Skeletal muscle cell (primary cell): ENCODE measurements around the gene IFITM1.
A peak's percentile ranks its signal among the peaks of the same experiment; 100 is the strongest.

Experiments
- DNase-seq: peaks from one replicate; pipeline ENCODE4 v3.0.0-alpha.2; 2010; ENCODE audit warnings: low read depth
- H3K4me3 ChIP-seq: 2 replicates; pipeline ENCODE4 v1.5.1; 2011; ENCODE audit warnings: low read depth, mild to moderate bottlenecking, control low read depth, low read length, moderate library complexity

IFITM1 gene

GRCh38 chr11:292211-293121, 21.4 kb upstream of the IFITM1 start:
- DNase-seq = no peak
- H3K4me3 ChIP-seq = no peak overlapping the region

DNA sequence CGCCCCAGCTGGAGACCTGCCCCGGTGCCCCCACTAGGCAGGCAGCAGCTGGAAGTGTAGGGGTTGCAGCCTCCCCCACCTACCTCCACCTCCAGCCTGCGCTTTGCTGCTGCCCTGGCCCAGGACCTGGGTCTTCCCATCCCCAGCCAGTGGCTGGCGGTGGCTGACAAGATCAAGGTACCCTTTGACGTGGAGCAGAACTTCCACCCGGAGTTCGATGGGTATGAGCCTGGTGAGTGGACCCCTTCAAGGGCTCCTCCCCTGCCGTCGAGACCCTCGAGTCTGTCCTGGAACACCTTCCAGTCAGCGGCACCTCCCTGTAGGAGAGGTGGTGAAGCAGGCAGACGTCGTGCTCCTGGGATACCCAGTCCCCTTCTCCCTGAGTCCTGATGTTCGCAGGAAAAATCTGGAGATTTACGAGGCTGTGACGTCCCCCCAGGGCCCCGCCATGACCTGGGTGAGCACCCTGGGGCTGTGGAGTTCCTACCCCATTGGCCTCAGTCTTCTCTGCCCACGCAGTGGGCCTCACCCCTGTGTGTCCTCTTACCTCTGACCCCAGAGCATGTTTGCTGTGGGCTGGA, 20.5 kb upstream of the IFITM1 start:
- no peak for DNase-seq
- no peak overlapping the region for H3K4me3 ChIP-seq

GRCh38 chr11:293852-294661, 19.8 kb upstream of the IFITM1 start:
- H3K4me3 ChIP-seq = no peak overlapping the region
- DNase-seq = no peak

GRCh38 chr11:294780-295179, 19.1 kb upstream of the IFITM1 start:
- DNase-seq = no peak

DNA sequence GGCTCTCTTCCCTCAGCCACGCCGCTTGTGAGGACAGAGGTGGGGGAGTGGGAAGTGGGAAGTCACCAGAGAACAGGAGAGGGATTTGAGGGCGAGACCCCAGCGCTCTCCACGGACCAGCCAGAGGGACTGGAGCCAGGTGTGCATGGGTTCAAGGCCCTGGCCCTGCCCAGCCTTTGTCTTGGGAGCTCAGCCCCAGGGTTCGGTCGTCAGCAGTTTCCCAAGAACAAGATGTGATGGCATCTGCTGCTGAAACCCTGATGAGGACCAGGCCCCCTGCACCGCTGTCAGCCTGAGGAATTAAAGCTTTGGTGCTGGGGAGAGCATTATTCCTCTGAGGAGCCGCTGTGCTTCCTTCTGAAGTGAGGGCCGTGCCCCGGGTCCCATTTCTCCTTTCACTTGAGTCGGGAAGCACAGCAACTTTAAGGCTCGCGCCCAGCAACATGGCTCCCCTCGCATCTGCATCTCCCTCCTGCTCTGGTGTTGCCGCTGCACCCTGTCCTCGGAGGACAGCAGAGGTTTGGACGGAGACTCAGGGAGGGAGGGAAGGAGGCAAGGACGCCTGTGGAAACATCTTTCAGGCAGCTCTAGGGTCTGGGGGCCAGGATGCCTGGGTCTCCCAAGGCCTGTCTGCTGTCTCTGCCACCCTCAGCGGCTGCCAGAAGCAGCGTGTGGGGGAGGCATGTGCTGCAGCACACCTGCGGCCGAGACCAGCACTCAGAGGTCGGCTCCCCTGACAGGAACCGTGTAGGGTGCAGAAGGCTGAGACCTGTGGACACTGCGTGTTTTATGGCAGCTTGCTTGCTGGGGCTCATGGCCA, 18.3 kb upstream of the IFITM1 start:
- no peak for DNase-seq
- H3K4me3 ChIP-seq = no peak overlapping the region

More at GRCh38 chr11:294780-295179, 19.1 kb upstream of the IFITM1 start:
- no peak overlapping the region for H3K4me3 ChIP-seq

DNA sequence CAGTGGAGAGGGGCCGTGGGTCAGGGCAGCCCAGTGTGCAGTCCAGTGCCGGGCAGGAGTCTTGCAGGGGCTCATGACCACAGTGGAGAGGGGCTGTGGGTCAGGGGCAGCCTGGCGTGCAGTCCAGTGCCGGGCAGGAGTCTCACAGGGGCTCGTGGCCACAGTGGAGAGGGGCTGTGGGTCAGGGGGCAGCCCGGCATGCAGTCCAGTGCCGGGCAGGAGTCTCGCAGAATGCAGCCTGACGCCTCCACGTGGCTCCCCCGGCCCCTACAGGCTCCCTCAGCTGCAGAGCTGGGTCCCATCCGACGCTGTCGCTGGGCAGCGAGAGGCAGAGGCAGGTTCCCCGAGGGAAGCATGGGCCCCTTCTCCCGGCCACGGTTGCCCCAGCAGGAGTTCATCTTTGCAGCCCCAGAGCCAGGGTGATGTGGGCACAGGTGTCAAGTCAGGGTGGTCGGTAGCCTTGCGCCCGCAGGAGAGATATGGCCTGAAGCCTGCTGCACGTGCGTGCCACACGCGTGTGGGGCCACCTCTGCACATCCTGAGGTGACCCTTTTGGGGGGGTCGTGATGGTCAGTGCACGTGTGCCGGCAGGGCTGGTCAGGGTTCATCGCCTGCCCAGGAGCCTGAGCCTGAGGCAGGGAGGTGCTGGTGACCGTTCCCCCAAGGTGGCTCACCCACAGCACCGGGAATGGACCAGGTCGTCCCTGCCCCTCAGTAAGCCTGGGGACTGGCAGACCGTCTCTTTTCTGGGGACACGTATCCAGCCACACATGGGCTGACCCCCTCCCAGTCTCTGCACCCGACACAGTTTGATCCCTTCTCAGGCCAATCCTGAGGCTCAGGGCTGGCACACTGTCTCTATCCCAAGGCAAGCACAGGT, 17.4 kb upstream of the IFITM1 start:
- H3K4me3 ChIP-seq = no peak overlapping the region
- no peak for DNase-seq

DNA sequence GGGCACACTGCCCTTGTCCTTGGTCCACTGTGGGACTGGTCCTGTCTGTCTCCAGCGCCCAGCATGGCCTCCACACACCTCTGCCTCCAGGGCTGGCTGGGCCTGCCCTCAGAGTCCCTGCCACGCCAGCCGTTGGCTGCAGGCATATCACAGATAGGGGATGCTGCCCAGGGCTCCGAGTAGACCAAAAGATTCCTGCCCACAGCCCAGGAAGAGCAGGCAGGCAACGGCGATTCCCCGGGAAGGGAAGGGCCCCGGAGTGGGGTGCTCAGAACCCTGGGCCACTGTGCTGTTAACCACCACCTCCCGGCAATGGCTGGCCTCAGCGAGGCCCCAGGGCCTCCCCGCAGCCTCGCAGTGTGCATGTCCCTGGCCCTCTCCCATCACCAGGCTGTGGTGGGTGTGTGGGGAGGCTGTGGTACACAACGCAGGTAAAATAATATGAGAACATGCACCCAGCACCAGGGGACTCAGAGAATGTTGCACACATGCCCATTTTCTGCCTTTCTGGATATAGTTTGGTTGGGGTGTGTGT, 16.7 kb upstream of the IFITM1 start:
- no peak overlapping the region for H3K4me3 ChIP-seq
- no peak for DNase-seq

DNA sequence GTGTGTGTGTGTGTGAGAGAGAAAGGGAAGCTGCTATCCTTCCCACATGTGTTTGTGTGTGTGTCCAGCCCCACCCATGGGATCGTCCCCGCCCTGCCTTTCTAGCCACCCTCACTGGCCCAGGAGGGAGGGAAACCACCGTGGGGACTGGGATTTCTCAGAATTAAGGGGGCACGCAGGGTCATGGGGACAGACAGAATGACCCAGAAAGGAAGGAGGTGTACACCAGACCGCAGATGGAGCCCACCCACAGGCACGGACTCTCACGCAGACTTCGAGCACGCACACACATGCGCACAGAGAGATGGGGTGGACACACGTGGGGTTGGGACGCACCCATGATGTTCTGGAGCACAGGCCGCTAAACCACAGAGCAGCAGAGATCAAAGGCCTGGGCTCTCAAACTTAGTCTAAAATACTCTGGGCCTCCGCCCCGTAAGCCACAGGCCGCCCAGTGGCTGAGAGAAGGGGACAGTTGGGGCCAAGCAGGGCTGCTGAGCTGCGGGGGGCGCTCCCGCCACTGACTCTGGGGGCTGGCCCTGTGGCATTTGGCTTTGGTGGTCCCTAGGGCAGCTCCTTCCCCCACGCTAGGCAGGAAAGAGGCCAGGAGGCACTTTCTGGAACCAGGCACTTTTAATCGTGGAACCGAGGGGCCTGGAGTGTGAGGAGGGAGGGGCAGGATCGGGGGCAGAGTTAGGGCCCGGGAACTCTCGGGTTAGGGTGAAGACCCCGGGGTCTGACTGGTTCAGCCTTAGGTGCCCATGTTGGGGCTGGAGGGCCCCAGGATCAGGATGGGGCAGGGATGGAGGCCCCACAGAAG, 16.0 kb upstream of the IFITM1 start:
- H3K4me3 ChIP-seq = no peak overlapping the region
- no peak for DNase-seq

DNA sequence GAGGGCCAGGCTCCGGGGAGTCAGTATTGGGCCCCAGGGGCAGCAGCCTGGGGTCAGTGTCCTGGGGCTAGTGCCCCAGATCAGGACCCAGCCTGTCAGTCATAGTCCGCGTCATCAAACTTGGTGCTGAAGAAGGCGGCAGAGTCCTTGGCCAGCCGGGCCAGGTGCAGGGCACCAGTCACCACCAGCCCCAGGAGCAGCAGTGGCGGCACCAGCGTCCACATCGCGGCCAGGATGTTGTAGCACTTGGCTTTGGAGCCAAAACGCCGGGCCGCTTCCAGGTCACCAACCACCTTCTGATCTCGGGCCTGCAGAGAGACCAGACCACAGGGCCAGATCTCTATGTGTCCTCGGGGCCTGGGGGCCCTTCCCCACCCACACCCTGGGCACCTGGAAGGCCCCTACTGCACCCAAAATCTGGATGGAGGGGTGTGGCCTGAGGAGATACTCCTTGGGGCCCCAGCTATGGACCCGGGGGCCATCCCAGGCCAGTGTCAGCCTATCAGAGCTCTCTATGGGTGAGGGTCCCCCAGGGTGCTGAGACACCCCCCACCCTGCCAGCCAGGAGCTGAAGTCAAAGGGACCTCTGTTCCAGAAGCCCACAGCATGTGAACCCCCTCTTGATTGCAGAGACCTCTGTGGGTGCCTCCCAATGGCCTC, 15.3 kb upstream of the IFITM1 start:
- no peak for DNase-seq
- no peak overlapping the region for H3K4me3 ChIP-seq

- DNase-seq = no peak
Observed at GRCh38 chr11:299081-299891, 14.6 kb upstream of the IFITM1 start, which contains the start of gene IFITM5. Gene IFITM5 (minus strand): TSS chr11:299526. CDS start chr11:299490, 36 bp downstream.

GRCh38 chr11:299951-300735, 13.7 kb upstream of the IFITM1 start:
- no peak for DNase-seq
- H3K4me3 ChIP-seq = no peak overlapping the region

More at GRCh38 chr11:299081-299891, 14.6 kb upstream of the IFITM1 start, which contains the start of gene IFITM5:
- no peak within 1 kb of the TSS for H3K4me3 ChIP-seq

DNA sequence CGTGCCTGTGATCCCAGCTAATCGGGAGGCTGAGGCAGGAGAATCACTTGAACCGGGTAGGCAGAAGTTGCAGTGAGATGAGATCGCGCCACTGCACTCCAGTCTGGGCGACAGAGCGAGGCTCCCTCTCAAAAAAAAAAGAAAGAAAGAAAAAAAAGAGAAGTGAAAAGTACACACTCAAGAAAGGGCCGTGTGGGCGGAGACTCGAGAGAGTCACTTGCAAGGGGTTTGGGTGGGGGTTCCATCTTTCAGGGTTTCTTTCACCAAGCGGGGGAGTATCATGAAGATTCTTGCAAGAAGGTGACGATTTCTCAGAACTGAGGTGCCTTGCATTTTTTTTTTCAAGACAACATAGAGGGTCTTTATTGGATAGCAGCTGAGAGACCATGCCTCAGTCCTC, 10.5 kb upstream of the IFITM1 start:
- H3K4me3 ChIP-seq = no peak overlapping the region
- DNase-seq = no peak

GRCh38 chr11:304061-304506, 9.8 kb upstream of the IFITM1 start:
- DNase-seq = no peak

DNA sequence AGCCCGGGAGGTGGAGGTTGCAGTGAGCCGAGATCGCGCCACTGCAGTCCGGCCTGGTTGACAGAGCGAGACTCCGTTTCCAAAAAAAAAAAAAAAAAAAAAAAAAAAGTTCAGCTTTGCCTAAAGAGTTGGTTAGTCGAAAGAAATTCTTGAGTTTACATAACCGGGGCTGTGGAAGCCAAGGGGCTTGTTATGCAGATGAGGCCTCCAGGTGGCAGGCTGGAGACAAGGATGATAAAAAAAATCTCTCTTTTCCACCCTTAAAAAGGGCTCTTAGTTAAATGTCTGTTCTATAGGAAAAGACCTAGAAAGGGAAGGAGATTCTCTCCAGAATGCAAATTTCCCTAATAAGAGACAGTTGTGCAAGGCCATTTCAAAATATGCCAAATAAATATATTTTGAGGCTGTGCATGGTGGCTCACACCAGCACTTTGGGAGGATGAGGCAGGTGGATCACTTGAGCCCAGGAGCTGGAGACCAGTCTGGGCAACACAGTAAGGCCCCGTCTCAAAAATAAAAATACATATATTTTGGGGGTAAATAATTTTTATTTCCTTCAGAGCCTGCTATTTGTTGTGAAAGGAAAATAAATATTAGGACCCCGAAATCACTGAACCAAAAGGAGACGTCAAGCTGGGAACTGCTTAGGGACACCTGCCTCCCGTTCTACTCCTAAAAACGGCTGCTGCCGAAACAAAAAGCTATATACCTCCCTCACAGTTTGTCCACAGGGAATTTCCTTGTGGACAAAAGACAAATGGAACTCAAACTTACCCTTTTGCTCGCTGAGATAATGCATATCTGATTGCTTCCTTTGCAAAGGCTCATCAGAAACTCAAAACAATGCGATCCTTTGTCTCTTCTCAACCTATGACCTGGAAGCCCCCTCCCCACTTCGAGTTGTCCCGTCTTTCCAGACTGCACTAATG, 8.7 kb upstream of the IFITM1 start:
- H3K4me3 ChIP-seq = no peak overlapping the region
- peak; percentile 41 for DNase-seq

More at GRCh38 chr11:304061-304506, 9.8 kb upstream of the IFITM1 start:
- H3K4me3 ChIP-seq = no peak overlapping the region
